Natural killer cell treated with Interleukin-12 subunit alpha and Interleukin-12 subunit beta and Interleukin-15 and Interleukin-18, amount 100 ng/mL, for 72 hours (primary cell): ENCODE measurements around the gene DPF3. TPM values are rescaled to one million over a fixed set of nuclear protein-coding genes. Genes with fewer than 3 reads are reported as not detected.

Source experiments
- ATAC-seq, 2 donors: fragments of 150-1000 bp; cut with Tn5 transposase in 1 of 2; sonication (Bioruptor Pico), chemical (Tn5 transposase) in 1 of 2; 2 replicates each; pipeline ENCODE4 v1.10.0; 2021
- DNase-seq: peaks from one replicate; pipeline ENCODE4 v3.0.0; 2022; ENCODE audit warnings: low spot score
- H3K27ac Mint-ChIP-seq, 2 donors: 1 replicate in 1 of 2; 2 replicates in 1 of 2; pipeline ENCODE4 v1.8.0; 2022; ENCODE audit warnings: mixed read lengths in 2 of 2, mild to moderate bottlenecking in 1 of 2, moderate library complexity in 1 of 2
- H3K27me3 Mint-ChIP-seq, 2 donors: 1 replicate in 1 of 2; 2 replicates in 1 of 2; pipeline ENCODE4 v1.8.0; 2022; ENCODE audit warnings: mixed read lengths in 2 of 2
- H3K36me3 Mint-ChIP-seq: one replicate; pipeline ENCODE4 v1.8.0; 2022; ENCODE audit warnings: mixed read lengths
- H3K4me1 Mint-ChIP-seq, 2 donors: 1 replicate in 1 of 2; 2 replicates in 1 of 2; pipeline ENCODE4 v1.8.0; 2022; ENCODE audit warnings: low read depth in 2 of 2, mixed read lengths in 2 of 2, mild to moderate bottlenecking in 1 of 2
- H3K4me3 Mint-ChIP-seq: one replicate; pipeline ENCODE4 v1.8.0; 2022; ENCODE audit warnings: mixed read lengths
- H3K9me3 Mint-ChIP-seq: 2 replicates; pipeline ENCODE4 v1.8.0; 2022; ENCODE audit warnings: mixed read lengths
- total RNA-seq, 2 donors: library from RNA; stranded (reverse); gene quantifications; one replicate each; pipeline ENCODE4 v1.2.3, GENCODE V29; 2022

DPF3 gene
- total RNA-seq, 2 donors from 2014 or later, result 11.8 to 13.2 TPM

- Mint-ChIP-seq H3K9me3 (no peaks in the 10 kb centered on the region), H3K4me1 (peaks cover 4 to 9% of the 10 kb centered on the region in 2 donors), H3K36me3 (peaks cover 10% of the 10 kb centered on the region), H3K4me3 (no peak overlapping the region), H3K27ac (no peak overlapping the region), H3K27me3 (peaks cover 6 to 18% of the 10 kb centered on the region in 2 donors)
- ATAC-seq, result no peak
- DNase-seq, result no peak
These were observed 218.8 kb downstream of the DPF3 start for GRCh38 chr14:72675126-72675525.

- H3K4me1 Mint-ChIP-seq, result peaks cover 7 to 9% of the 10 kb centered on the region in 2 donors
- H3K36me3 Mint-ChIP-seq, result peaks cover 10% of the 10 kb centered on the region
- H3K27ac Mint-ChIP-seq, result no peak overlapping the region
- ATAC-seq (no peak), DNase-seq (no peak)
- peaks cover 6 to 17% of the 10 kb centered on the region in 2 donors for H3K27me3 Mint-ChIP-seq
- no peaks in the 10 kb centered on the region for H3K9me3 Mint-ChIP-seq
- H3K4me3 Mint-ChIP-seq, result no peak overlapping the region
These were observed 220.7 kb downstream of the DPF3 start for GRCh38 chr14:72673179-72673578.

- H3K27ac Mint-ChIP-seq, result no peak overlapping the region
- peaks cover 2% of the 10 kb centered on the region for H3K36me3 Mint-ChIP-seq
- no peaks in the 10 kb centered on the region for H3K9me3 Mint-ChIP-seq
- DNase-seq (no peak), ATAC-seq (no peak)
- H3K27me3 Mint-ChIP-seq, result peaks cover 13 to 15% of the 10 kb centered on the region in 2 donors
- no peak overlapping the region for H3K4me3 Mint-ChIP-seq
- H3K4me1 Mint-ChIP-seq, result peaks cover 10 to 18% of the 10 kb centered on the region in 2 donors
These were observed 227.3 kb downstream of the DPF3 start for GRCh38 chr14:72666610-72667009.

GRCh38 chr14:72665259-72665658 is 228.6 kb downstream of the DPF3 start:
- peak in 1 of 2 donors; percentile 84 for ATAC-seq
- H3K9me3 Mint-ChIP-seq, result no peaks in the 10 kb centered on the region
- peaks cover 9 to 12% of the 10 kb centered on the region in 2 donors for H3K4me1 Mint-ChIP-seq
- no peak for DNase-seq
- H3K36me3 Mint-ChIP-seq, result no peaks in the 10 kb centered on the region
- H3K27ac Mint-ChIP-seq, result no peak overlapping the region
- peaks cover 6 to 12% of the 10 kb centered on the region in 2 donors for H3K27me3 Mint-ChIP-seq
- no peak overlapping the region for H3K4me3 Mint-ChIP-seq

GRCh38 chr14:72664651-72665050 is 229.2 kb downstream of the DPF3 start:
- Mint-ChIP-seq H3K4me3 (no peak overlapping the region), H3K36me3 (no peaks in the 10 kb centered on the region), H3K4me1 (peaks cover 6 to 12% of the 10 kb centered on the region in 2 donors), H3K9me3 (no peaks in the 10 kb centered on the region), H3K27ac (no peak overlapping the region), H3K27me3 (peaks cover under 1 to 12% of the 10 kb centered on the region in 2 donors)
- DNase-seq (no peak), ATAC-seq (no peak)

GRCh38 chr14:72663956-72664650 is 229.8 kb downstream of the DPF3 start:
- H3K9me3 Mint-ChIP-seq, result no peaks in the 10 kb centered on the region
- ATAC-seq (no peak), DNase-seq (no peak)
- no peak overlapping the region for H3K27ac Mint-ChIP-seq
- H3K4me1 Mint-ChIP-seq, result peaks cover 6 to 12% of the 10 kb centered on the region in 2 donors
- no peak overlapping the region for H3K4me3 Mint-ChIP-seq
- peaks cover 0 to 12% of the 10 kb centered on the region in 2 donors for H3K27me3 Mint-ChIP-seq
- H3K36me3 Mint-ChIP-seq, result no peaks in the 10 kb centered on the region

GRCh38 chr14:72663076-72663487 is 230.8 kb downstream of the DPF3 start:
- Mint-ChIP-seq H3K4me1 (peaks cover 6 to 12% of the 10 kb centered on the region in 2 donors), H3K4me3 (no peak overlapping the region), H3K27ac (no peak overlapping the region), H3K27me3 (peaks cover 0 to 12% of the 10 kb centered on the region in 2 donors), H3K36me3 (no peaks in the 10 kb centered on the region), H3K9me3 (no peaks in the 10 kb centered on the region)
- ATAC-seq (no peak), DNase-seq (no peak)

GRCh38 chr14:72662214-72662613 is 231.7 kb downstream of the DPF3 start:
- no peak for DNase-seq
- Mint-ChIP-seq H3K4me3 (no peak overlapping the region), H3K27ac (no peak overlapping the region), H3K9me3 (no peaks in the 10 kb centered on the region), H3K4me1 (peaks cover 6 to 12% of the 10 kb centered on the region in 2 donors), H3K27me3 (peaks cover 3 to 12% of the 10 kb centered on the region in 2 donors), H3K36me3 (no peaks in the 10 kb centered on the region)
- no peak for ATAC-seq

GRCh38 chr14:72657214-72657921 is 236.5 kb downstream of the DPF3 start:
- no peak overlapping the region for H3K4me3 Mint-ChIP-seq
- no peaks in the 10 kb centered on the region for H3K36me3 Mint-ChIP-seq
- H3K4me1 Mint-ChIP-seq, result no peaks in the 10 kb centered on the region
- DNase-seq, result no peak
- peaks cover 4 to 24% of the 10 kb centered on the region in 2 donors for H3K27me3 Mint-ChIP-seq
- no peaks in the 10 kb centered on the region for H3K9me3 Mint-ChIP-seq
- H3K27ac Mint-ChIP-seq, result no peak overlapping the region
- ATAC-seq, result no peak

GRCh38 chr14:72653026-72653425 is 240.9 kb downstream of the DPF3 start:
- no peak overlapping the region for H3K4me3 Mint-ChIP-seq
- ATAC-seq, result no peak
- no peaks in the 10 kb centered on the region for H3K4me1 Mint-ChIP-seq
- H3K9me3 Mint-ChIP-seq, result no peaks in the 10 kb centered on the region
- H3K27ac Mint-ChIP-seq, result no peak overlapping the region
- DNase-seq, result no peak
- no peaks in the 10 kb centered on the region for H3K36me3 Mint-ChIP-seq
- H3K27me3 Mint-ChIP-seq, result peaks cover 4 to 24% of the 10 kb centered on the region in 2 donors

GRCh38 chr14:72652179-72652578 is 241.7 kb downstream of the DPF3 start:
- ATAC-seq (no peak), DNase-seq (no peak)
- no peak overlapping the region for H3K27ac Mint-ChIP-seq
- no peaks in the 10 kb centered on the region for H3K36me3 Mint-ChIP-seq
- no peak overlapping the region for H3K4me3 Mint-ChIP-seq
- peaks cover 4 to 21% of the 10 kb centered on the region in 2 donors for H3K27me3 Mint-ChIP-seq
- no peaks in the 10 kb centered on the region for H3K9me3 Mint-ChIP-seq
- H3K4me1 Mint-ChIP-seq, result no peaks in the 10 kb centered on the region

- Mint-ChIP-seq H3K9me3 (no peaks in the 10 kb centered on the region), H3K27me3 (peaks cover 4 to 16% of the 10 kb centered on the region in 2 donors), H3K4me1 (no peaks in the 10 kb centered on the region), H3K4me3 (no peak overlapping the region), H3K27ac (no peak overlapping the region), H3K36me3 (no peaks in the 10 kb centered on the region)
- ATAC-seq (no peak), DNase-seq (no peak)
These were observed 242.2 kb downstream of the DPF3 start for GRCh38 chr14:72651714-72652113.

- peaks cover 4 to 11% of the 10 kb centered on the region in 2 donors for H3K27me3 Mint-ChIP-seq
- no peaks in the 10 kb centered on the region for H3K9me3 Mint-ChIP-seq
- DNase-seq (no peak), ATAC-seq (peak in 1 of 2 donors; percentile 8)
- H3K36me3 Mint-ChIP-seq, result no peaks in the 10 kb centered on the region
- no peak overlapping the region for H3K4me3 Mint-ChIP-seq
- H3K27ac Mint-ChIP-seq, result no peak overlapping the region
- no peaks in the 10 kb centered on the region for H3K4me1 Mint-ChIP-seq
These were observed 242.8 kb downstream of the DPF3 start for GRCh38 chr14:72651081-72651480.

GRCh38 chr14:72649603-72650227 is 244.2 kb downstream of the DPF3 start:
- Mint-ChIP-seq H3K4me1 (no peaks in the 10 kb centered on the region), H3K27ac (no peak overlapping the region), H3K9me3 (no peaks in the 10 kb centered on the region), H3K4me3 (no peak overlapping the region), H3K27me3 (peaks cover 8 to 10% of the 10 kb centered on the region in 2 donors), H3K36me3 (no peaks in the 10 kb centered on the region)
- DNase-seq (no peak), ATAC-seq (peak in 1 of 2 donors; percentile 31)
